ENCODE data around the gene GEMIN4. TPM values are rescaled to one million over a fixed set of nuclear protein-coding genes. Genes with fewer than 3 reads are reported as not detected.
"Not testable (repeated sequence)": the region's sequence is repeated elsewhere in the genome, so short reads cannot be mapped to it uniquely, and the experiment has no call there.

Gene GEMIN4
- polyA plus RNA-seq, 1 donor: 21.6 TPM

GRCh38 chr17:703081-703875 lies 48.8 kb downstream of the GEMIN4 start:
- no peak for DNase-seq

- DNase-seq: no peak
Measured at GRCh38 chr17:700504-701094, 51.5 kb downstream of the GEMIN4 start.

- no peak for DNase-seq
Measured at GRCh38 chr17:699345-699744, 52.7 kb downstream of the GEMIN4 start.

- not testable (repeated sequence) for DNase-seq
Measured at GRCh38 chr17:698096-698495, 54.0 kb downstream of the GEMIN4 start.

- no peak for DNase-seq
Measured at GRCh38 chr17:697682-698081, 54.4 kb downstream of the GEMIN4 start.

- no peak for DNase-seq
Measured at GRCh38 chr17:696369-696768, 55.7 kb downstream of the GEMIN4 start.

Other genes with a start within 250 kb of the GEMIN4 start
- 41.0 TPM for gene VPS53, start 37.4 kb downstream of the GEMIN4 start, polyA plus RNA-seq (ENCODE audit: insufficient read length)
- 27.7 TPM for gene TLCD3A, start 19.7 kb downstream of the GEMIN4 start, polyA plus RNA-seq (ENCODE audit: insufficient read length)
- 127 TPM for gene GLOD4, start 30.0 kb upstream of the GEMIN4 start, polyA plus RNA-seq (ENCODE audit: insufficient read length)
- gene MRM3, start 30.1 kb upstream of the GEMIN4 start, polyA plus RNA-seq (ENCODE audit: insufficient read length): 22.2 TPM
- gene NXN, start 227.5 kb upstream of the GEMIN4 start, polyA plus RNA-seq (ENCODE audit: insufficient read length): 32.7 TPM
- 14.4 TPM for gene TIMM22, start 244.9 kb upstream of the GEMIN4 start, polyA plus RNA-seq (ENCODE audit: insufficient read length)